Limb (tissue), 2 donors: ENCODE measurements around the gene CYP51A1.
"Not testable (repeated sequence)": the region's sequence is repeated elsewhere in the genome, so short reads cannot be mapped to it uniquely, and the experiment has no call there.

Experiments used
- DNase-seq, 2 donors: peaks; one replicate each; pipeline ENCODE4 v3.0.0-alpha.2; 2016; ENCODE audit errors: extremely low spot score in 2 of 2

The CYP51A1 gene

GRCh38 chr7:92134271-92135051, at the start of gene CYP51A1:
Gene CYP51A1 (minus strand): TSS chr7:92134477. CDS start chr7:92134364, 113 bp downstream.
- DNase-seq: peak; percentile 90 to 98

- peak; percentile 80 to 94 for DNase-seq
Measured at GRCh38 chr7:92178928-92179924, 44.9 kb upstream of the CYP51A1 start, which contains the start of gene LRRD1. Gene LRRD1 (minus strand): TSS chr7:92179142. CDS start chr7:92165202, 13,940 bp downstream.

- peak in 1 of 2 donors; percentile 21 for DNase-seq
Measured at GRCh38 chr7:92177362-92177761, 43.1 kb upstream of the CYP51A1 start.

- not testable (repeated sequence) for DNase-seq
Measured at GRCh38 chr7:92169529-92169928, 35.3 kb upstream of the CYP51A1 start.

- DNase-seq: no peak
Measured at GRCh38 chr7:92161271-92161670, 27.0 kb upstream of the CYP51A1 start.

- no peak for DNase-seq
Measured at GRCh38 chr7:92158660-92159575, 24.6 kb upstream of the CYP51A1 start.

- DNase-seq: no peak
Measured at GRCh38 chr7:92156990-92157389, 22.7 kb upstream of the CYP51A1 start.

GRCh38 chr7:92155108-92155739, 20.9 kb upstream of the CYP51A1 start:
- no peak for DNase-seq

- no peak for DNase-seq
Measured at GRCh38 chr7:92150450-92151017, 16.3 kb upstream of the CYP51A1 start.

- DNase-seq: no peak
Measured at GRCh38 chr7:92149736-92150239, 15.5 kb upstream of the CYP51A1 start.

GRCh38 chr7:92143192-92143880, 9.1 kb upstream of the CYP51A1 start:
- DNase-seq: not testable (repeated sequence)

GRCh38 chr7:92142791-92143190, 8.5 kb upstream of the CYP51A1 start:
- not testable (repeated sequence) for DNase-seq

- DNase-seq: no peak
Measured at GRCh38 chr7:92141161-92141560, 6.9 kb upstream of the CYP51A1 start.

GRCh38 chr7:92137557-92137956, 3.3 kb upstream of the CYP51A1 start:
- DNase-seq: no peak

GRCh38 chr7:92135052-92135889, 994 bp upstream of the CYP51A1 start:
- DNase-seq: peak; percentile 38 to 70

- DNase-seq: peak; percentile 69 to 92
Measured at GRCh38 chr7:92133737-92134270, 473 bp downstream of the CYP51A1 start.

GRCh38 chr7:92133133-92133736, 1.0 kb downstream of the CYP51A1 start:
- DNase-seq: no peak
